ENCODE data around the gene ALOX12. TPM values are rescaled to one million over a fixed set of nuclear protein-coding genes. Genes with fewer than 3 reads are reported as not detected.

Gene ALOX12
- total RNA-seq, 4 donors from 2014 or later = not detected

GRCh38 chr17:7020894-7021664, 25.2 kb downstream of the ALOX12 start:
- TF ChIP-seq CTCF (IDR thresholded peaks at IDR 0.05) (no peak), POLR2A (IDR thresholded peaks at IDR 0.05) (no peak), EP300 (IDR thresholded peaks at IDR 0.05) (no peak)
- WGBS, 2 donors = 60 to 66% methylated on average over 11 of the region's 11 CpGs
- Histone ChIP-seq H3K9me3 (no peaks in the 10 kb centered on the region), H3K27ac (peak overlapping the region in 3 of 4 donors; percentile 44 to 98 (median 86)), H3K27me3 (peaks cover 0 to 17% of the 10 kb centered on the region in 2 donors), H3K4me1 (peaks cover 0 to 73% (median 24%) of the 10 kb centered on the region in 4 donors), H3K36me3 (peaks cover 0 to 16% (median 0%) of the 10 kb centered on the region in 3 donors), H3K4me3 (peak overlapping the region in 1 of 4 donors; percentile 35)
- DNase-seq (ENCODE audit: low spot score in 2 of 2) = no peak

DNA sequence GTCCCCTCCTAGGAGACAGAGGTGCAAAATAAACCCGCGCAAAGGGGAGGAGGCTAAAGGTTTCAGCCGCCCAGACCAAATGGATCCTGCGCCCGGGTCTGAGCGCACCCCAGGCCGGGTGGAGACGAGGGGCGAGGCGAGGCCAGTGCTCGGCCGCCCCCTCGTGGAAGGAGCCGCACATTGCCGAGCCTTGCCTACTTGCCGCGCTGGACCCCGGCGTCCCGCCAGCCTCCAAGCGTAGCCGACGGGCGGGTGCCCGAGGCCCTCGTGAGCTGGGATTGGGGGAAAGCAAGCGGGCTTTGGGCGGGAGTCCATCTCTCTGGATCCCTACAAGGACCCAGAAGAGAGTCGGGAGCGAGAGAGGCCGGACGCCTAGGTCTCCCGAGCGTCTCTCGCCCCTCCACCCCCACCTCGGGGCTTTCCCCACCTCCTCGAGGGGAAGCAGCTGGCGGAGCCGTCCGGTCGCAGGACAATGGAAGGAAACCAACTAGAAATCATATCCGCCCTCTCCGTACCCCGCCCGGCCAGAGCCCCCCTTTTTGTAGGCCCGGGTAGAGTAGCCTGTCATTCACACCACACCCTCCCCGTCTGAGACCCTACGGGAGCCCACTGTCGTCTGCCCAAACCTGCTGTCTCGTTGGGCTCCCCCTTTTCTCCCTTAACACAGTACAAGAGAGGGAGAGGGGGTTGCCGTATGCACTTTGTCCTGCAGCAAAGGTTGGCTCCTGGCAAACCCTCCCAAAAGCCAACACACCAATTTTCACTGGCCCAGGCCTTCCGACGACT, 26.3 kb downstream of the ALOX12 start:
- peak; percentile 66 to 68 for DNase-seq (ENCODE audit: low spot score in 2 of 2)
- Histone ChIP-seq H3K9me3 (no peaks in the 10 kb centered on the region), H3K4me1 (peaks cover 0 to 62% (median 18%) of the 10 kb centered on the region in 4 donors), H3K4me3 (peak overlapping the region in 3 of 4 donors; percentile 5 to 35 (median 19)), H3K27me3 (peaks cover 0 to 24% of the 10 kb centered on the region in 2 donors), H3K36me3 (peaks cover 0 to 6% (median 0%) of the 10 kb centered on the region in 3 donors), H3K27ac (peak overlapping the region in 3 of 4 donors; percentile 54 to 86 (median 73))
- TF ChIP-seq POLR2A (IDR thresholded peaks at IDR 0.05) (no peak), CTCF (IDR thresholded peaks at IDR 0.05) (peak; percentile 94 to 97 (median 96)), EP300 (IDR thresholded peaks at IDR 0.05) (peak in 1 of 2 donors; percentile 53)
- 2 to 5% methylated on average over 33 to 53 of the region's 53 CpGs for WGBS, 2 donors

DNA sequence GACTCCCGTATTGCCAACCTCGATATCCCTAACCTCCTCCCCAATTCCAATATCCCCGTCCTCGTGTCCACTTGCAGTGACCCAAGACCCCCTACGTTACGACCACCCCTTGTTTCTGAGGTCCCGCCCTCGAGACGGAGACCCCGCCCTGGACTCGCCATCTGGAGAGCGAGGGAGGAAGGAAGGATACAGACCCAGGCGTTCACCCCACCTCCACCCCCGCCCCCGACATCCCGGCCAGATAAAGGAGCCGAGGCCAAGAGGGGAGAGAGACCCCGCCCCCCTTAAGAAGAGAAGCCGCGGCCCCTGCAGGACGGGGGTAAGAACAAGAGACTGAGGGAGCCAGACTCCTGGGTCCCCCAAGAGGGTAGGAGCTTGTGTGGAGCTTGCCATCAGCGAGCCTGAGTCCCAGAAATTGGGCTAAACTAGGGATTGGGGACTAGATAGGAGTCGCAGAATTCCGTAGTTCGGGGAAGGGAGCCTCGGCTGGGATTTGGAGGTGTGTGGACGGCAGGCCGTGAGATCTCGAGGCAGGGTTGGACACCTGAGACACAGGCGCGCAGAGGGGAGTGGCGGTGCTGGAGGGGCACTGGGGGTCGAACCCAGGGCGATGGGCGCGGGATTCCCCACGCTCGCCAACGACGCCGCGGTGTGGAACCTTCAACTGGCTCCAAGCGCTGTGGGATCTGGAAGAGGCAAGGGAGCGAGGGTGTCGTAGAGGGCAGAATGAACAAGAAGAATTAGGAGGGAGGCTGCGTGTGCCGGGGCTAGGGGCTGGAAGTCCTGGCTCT, 27.1 kb downstream of the ALOX12 start, which contains the start of gene BCL6B:
Gene BCL6B (plus strand): TSS at position 270 of the 791 bp plus-strand sequence. CDS start 622 bp downstream, outside the sequence.
- Histone ChIP-seq H3K36me3 (no peaks in the 10 kb centered on the region), H3K27ac (peak within 1 kb of the TSS in 3 of 4 donors; percentile 54 to 86 (median 73)), H3K27me3 (peaks cover 0 to 30% of the 10 kb centered on the region in 2 donors), H3K4me1 (peaks cover 0 to 54% (median 13%) of the 10 kb centered on the region in 4 donors), H3K9me3 (no peaks in the 10 kb centered on the region), H3K4me3 (peak within 1 kb of the TSS in 3 of 4 donors; percentile 6 to 35 (median 19))
- TF ChIP-seq CTCF (IDR thresholded peaks at IDR 0.05) (no peak), EP300 (IDR thresholded peaks at IDR 0.05) (no peak), POLR2A (IDR thresholded peaks at IDR 0.05) (no peak)
- 8 to 13% methylated on average over 47 of the region's 47 CpGs for WGBS, 2 donors
- no peak for DNase-seq (ENCODE audit: low spot score in 2 of 2)

DNA sequence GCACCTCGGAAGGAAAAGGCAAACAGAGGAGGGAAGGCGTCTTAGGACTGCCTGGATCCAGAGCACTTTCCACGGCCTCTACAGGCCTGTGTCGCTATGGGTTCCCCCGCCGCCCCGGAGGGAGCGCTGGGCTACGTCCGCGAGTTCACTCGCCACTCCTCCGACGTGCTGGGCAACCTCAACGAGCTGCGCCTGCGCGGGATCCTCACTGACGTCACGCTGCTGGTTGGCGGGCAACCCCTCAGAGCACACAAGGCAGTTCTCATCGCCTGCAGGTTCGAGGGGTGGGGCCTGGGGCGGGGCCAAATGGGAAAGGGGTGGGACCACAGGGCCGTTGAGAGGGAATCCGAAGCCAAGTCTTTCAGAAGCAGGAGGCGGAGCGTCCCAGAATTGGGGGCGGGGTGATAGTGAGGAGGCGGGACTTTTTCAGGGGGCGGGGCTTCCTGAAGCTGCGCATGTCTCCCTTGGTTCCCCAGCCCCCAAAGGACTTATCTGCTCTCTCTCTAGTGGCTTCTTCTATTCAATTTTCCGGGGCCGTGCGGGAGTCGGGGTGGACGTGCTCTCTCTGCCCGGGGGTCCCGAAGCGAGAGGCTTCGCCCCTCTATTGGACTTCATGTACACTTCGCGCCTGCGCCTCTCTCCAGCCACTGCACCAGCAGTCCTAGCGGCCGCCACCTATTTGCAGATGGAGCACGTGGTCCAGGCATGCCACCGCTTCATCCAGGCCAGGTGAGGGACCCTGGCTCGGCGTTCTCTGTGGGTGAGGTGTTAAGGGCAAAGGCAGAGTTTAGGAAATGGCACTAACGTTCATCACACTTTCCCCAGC, 27.9 kb downstream of the ALOX12 start:
- DNase-seq (ENCODE audit: low spot score in 2 of 2) = peak; percentile 84 to 87
- Histone ChIP-seq H3K27me3 (peaks cover 0 to 31% of the 10 kb centered on the region in 2 donors), H3K4me1 (peaks cover 0 to 46% (median 10%) of the 10 kb centered on the region in 4 donors), H3K9me3 (no peaks in the 10 kb centered on the region), H3K4me3 (peak overlapping the region in 3 of 4 donors; percentile 6 to 35 (median 8)), H3K27ac (peak overlapping the region in 3 of 4 donors; percentile 54 to 86 (median 73)), H3K36me3 (no peaks in the 10 kb centered on the region)
- TF ChIP-seq EP300 (IDR thresholded peaks at IDR 0.05) = peak in 1 of 2 donors; percentile 53
- peak in 1 of 2 donors; percentile 51 for TF ChIP-seq POLR2A (IDR thresholded peaks at IDR 0.05)
- TF ChIP-seq CTCF (IDR thresholded peaks at IDR 0.05) = no peak
- WGBS, 2 donors = 33 to 54% methylated on average over 30 to 50 of the region's 51 CpGs

All from tibial nerve (tissue), 4 donors.